GM15510 (cell line): Measurements from ENCODE around the gene KLHL15.

ENCODE experiments used
- POLR2A ChIP-seq: IDR thresholded peaks from 3 replicates; pipeline ENCODE4 v1.6.1; 2011; ENCODE audit warnings: borderline replicate concordance; ENCODE audit not compliant: insufficient read length; ENCODE audit errors: extremely low read depth

Gene KLHL15

GRCh38 chrX:24027086-24027485 lies at the start of gene KLHL15:
TSS of gene KLHL15 (minus strand) at chrX:24027186. CDS start at chrX:24006693, 20,493 bp downstream.
- TF ChIP-seq POLR2A = no peak

GRCh38 chrX:24069877-24070276 lies 42.9 kb upstream of the KLHL15 start:
- no peak for TF ChIP-seq POLR2A

- no peak for TF ChIP-seq POLR2A
Measured at GRCh38 chrX:24063488-24063887, 36.5 kb upstream of the KLHL15 start.

- TF ChIP-seq POLR2A = no peak
Measured at GRCh38 chrX:24055043-24055356, 28.0 kb upstream of the KLHL15 start.

GRCh38 chrX:24054182-24055042 lies 27.4 kb upstream of the KLHL15 start, which contains the start of gene EIF2S3:
TSS of gene EIF2S3 (plus strand) at chrX:24054956. CDS start at chrX:24054969, 13 bp downstream.
- TF ChIP-seq POLR2A = peak; percentile 84

- no peak for TF ChIP-seq POLR2A
Measured at GRCh38 chrX:24037729-24038128, 10.7 kb upstream of the KLHL15 start.

GRCh38 chrX:24034485-24034884 lies 7.5 kb upstream of the KLHL15 start:
- TF ChIP-seq POLR2A = no peak

GRCh38 chrX:24030597-24030996 lies 3.6 kb upstream of the KLHL15 start:
- TF ChIP-seq POLR2A = no peak

GRCh38 chrX:24027985-24028384 lies 999 bp upstream of the KLHL15 start:
- no peak for TF ChIP-seq POLR2A

GRCh38 chrX:24026432-24026831 lies 554 bp downstream of the KLHL15 start:
- TF ChIP-seq POLR2A = no peak

GRCh38 chrX:24025741-24026403 lies 1.1 kb downstream of the KLHL15 start:
- peak; percentile 22 for TF ChIP-seq POLR2A

GRCh38 chrX:24024819-24025740 lies 1.9 kb downstream of the KLHL15 start:
- TF ChIP-seq POLR2A = peak; percentile 95

- no peak for TF ChIP-seq POLR2A
Measured at GRCh38 chrX:24023972-24024669, 2.9 kb downstream of the KLHL15 start.

- TF ChIP-seq POLR2A = no peak
Measured at GRCh38 chrX:24023544-24023943, 3.4 kb downstream of the KLHL15 start.
